MM.1S (cell line): ENCODE data around the gene SPTLC1.
"Not testable (repeated sequence)": the region's sequence is repeated elsewhere in the genome, so short reads cannot be mapped to it uniquely, and the experiment has no call there.

Experiments used
- DNase-seq: peaks from one replicate; pipeline ENCODE4 v3.0.0-alpha.2; 2015
- H2AFZ ChIP-seq: fragments of 300-600 bp; sonication (generic); 2 replicates; pipeline ENCODE4 v1.6.0; 2016; ENCODE audit warnings: antibody characterized with exemption, low read length
- H3F3A ChIP-seq: fragments of 300-600 bp; sonication (generic); 2 replicates; pipeline ENCODE4 v1.6.1; 2016; ENCODE audit warnings: mild to moderate bottlenecking, antibody characterized with exemption, low read length, moderate library complexity, mixed read lengths; ENCODE audit not compliant: insufficient read depth
- H3K27ac ChIP-seq: fragments of 300-600 bp; sonication (generic); 2 replicates; pipeline ENCODE4 v1.5.1; 2016; ENCODE audit warnings: mild to moderate bottlenecking, low read length
- H3K27me3 ChIP-seq: fragments of 300-600 bp; sonication (generic); replicated peaks from 2 replicates; pipeline ENCODE4 v1.6.0; 2016; ENCODE audit warnings: low read length; ENCODE audit not compliant: insufficient read depth
- H3K36me3 ChIP-seq: fragments of 300-600 bp; sonication (generic); replicated peaks from 2 replicates; pipeline ENCODE4 v1.6.1; 2016; ENCODE audit warnings: mild to moderate bottlenecking, low read length, mixed read lengths; ENCODE audit not compliant: insufficient read depth
- H3K4me1 ChIP-seq: fragments of 300-600 bp; sonication (generic); 2 replicates; pipeline ENCODE4 v1.6.1; 2016; ENCODE audit warnings: low read length, mixed read lengths
- H3K4me2 ChIP-seq: fragments of 300-600 bp; sonication (generic); 2 replicates; pipeline ENCODE4 v1.6.0; 2016; ENCODE audit warnings: low read depth, low read length
- H3K4me3 ChIP-seq: fragments of 300-600 bp; sonication (generic); 2 replicates; pipeline ENCODE4 v1.5.1; 2016; ENCODE audit warnings: low read length, mixed read lengths
- H3K79me2 ChIP-seq: fragments of 300-600 bp; sonication (generic); 2 replicates; pipeline ENCODE4 v1.6.1; 2016; ENCODE audit warnings: mixed run types, low read length, mixed read lengths
- H3K9ac ChIP-seq: fragments of 300-600 bp; sonication (generic); 2 replicates; pipeline ENCODE4 v1.6.1; 2016; ENCODE audit warnings: low read length, mixed read lengths
- H3K9me2 ChIP-seq: fragments of 300-600 bp; sonication (generic); replicated peaks from 2 replicates; pipeline ENCODE4 v1.6.1; 2016; ENCODE audit warnings: mild to moderate bottlenecking, low read length, mixed read lengths; ENCODE audit not compliant: insufficient read depth
- H3K9me3 ChIP-seq: fragments of 300-600 bp; sonication (generic); replicated peaks from 2 replicates; pipeline ENCODE4 v1.6.1; 2016; ENCODE audit warnings: mild to moderate bottlenecking, low read length, mixed read lengths; ENCODE audit not compliant: insufficient read depth
- H4K20me1 ChIP-seq: fragments of 300-600 bp; sonication (generic); 2 replicates; pipeline ENCODE4 v1.6.1; 2016; ENCODE audit warnings: mild to moderate bottlenecking, low read length, moderate library complexity, mixed read lengths; ENCODE audit not compliant: insufficient read depth
- CTCF ChIP-seq: fragments of 300-600 bp; sonication (generic); IDR thresholded peaks from 2 replicates; pipeline ENCODE4 v1.5.1; 2016; ENCODE audit warnings: antibody characterized with exemption, low read length, mixed read lengths
- EZH2 ChIP-seq: fragments of 300-600 bp; sonication (generic); optimal IDR thresholded peaks from 2 replicates; pipeline ENCODE3; 2017; ENCODE audit warnings: low read depth, mild to moderate bottlenecking, antibody characterized with exemption, low read length, mixed read lengths
- EZH2phosphoT487 ChIP-seq: fragments of 300-600 bp; sonication (generic); IDR thresholded peaks from 2 replicates; pipeline ENCODE4 v1.6.1; 2018; ENCODE audit warnings: antibody characterized with exemption, low read length

Gene SPTLC1

DNA sequence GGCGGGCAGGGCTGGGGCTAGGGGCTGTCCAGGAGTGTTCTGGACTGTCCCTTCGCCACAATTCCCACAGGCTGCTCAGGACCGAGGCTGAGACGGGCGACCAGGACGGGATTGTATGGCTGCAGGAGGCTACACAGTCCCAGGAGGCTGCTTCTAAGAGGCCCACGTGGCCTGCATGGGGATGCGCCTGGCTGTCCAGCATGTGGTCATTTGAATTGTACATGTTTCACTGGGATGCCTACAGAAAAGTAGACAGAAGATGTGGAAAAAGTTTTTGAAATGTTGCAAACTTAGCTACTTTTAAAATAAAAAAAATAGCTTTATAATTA lies 32.6 kb upstream of the SPTLC1 start:
- H2AFZ ChIP-seq, result no peak overlapping the region
- H3K4me1 ChIP-seq, result no peaks in the 10 kb centered on the region
- H3K9ac ChIP-seq, result no peak overlapping the region
- no peaks in the 10 kb centered on the region for H4K20me1 ChIP-seq
- H3K4me2 ChIP-seq, result no peak overlapping the region
- TF ChIP-seq EZH2phosphoT487 (no peak), EZH2 (no peak)
- no peak overlapping the region for H3K27ac ChIP-seq
- H3K9me3 ChIP-seq, result no peaks in the 10 kb centered on the region
- H3K36me3 ChIP-seq, result no peaks in the 10 kb centered on the region
- H3K9me2 ChIP-seq, result no peaks in the 10 kb centered on the region
- no peak for DNase-seq
- no peaks in the 10 kb centered on the region; the same call in 1 of the 2 replicates for H3K27me3 ChIP-seq
- H3K79me2 ChIP-seq, result no peaks in the 10 kb centered on the region
- H3K4me3 ChIP-seq, result no peak overlapping the region
- no peaks in the 10 kb centered on the region for H3F3A ChIP-seq

- H3K9ac ChIP-seq, result no peak overlapping the region
- no peaks in the 10 kb centered on the region for H4K20me1 ChIP-seq
- no peaks in the 10 kb centered on the region for H3K9me3 ChIP-seq
- no peak overlapping the region for H3K27ac ChIP-seq
- no peaks in the 10 kb centered on the region; the same call in 1 of the 2 replicates for H3K27me3 ChIP-seq
- no peaks in the 10 kb centered on the region for H3F3A ChIP-seq
- no peaks in the 10 kb centered on the region for H3K36me3 ChIP-seq
- no peak overlapping the region for H3K4me2 ChIP-seq
- no peak for DNase-seq
- no peaks in the 10 kb centered on the region for H3K9me2 ChIP-seq
- TF ChIP-seq EZH2, result no peak
- TF ChIP-seq CTCF, result no peak
- no peak for TF ChIP-seq EZH2phosphoT487
- H3K4me3 ChIP-seq, result no peak overlapping the region
- no peaks in the 10 kb centered on the region for H3K79me2 ChIP-seq
- no peaks in the 10 kb centered on the region for H3K4me1 ChIP-seq
- H2AFZ ChIP-seq, result no peak overlapping the region
These were observed 32.0 kb upstream of the SPTLC1 start for GRCh38 chr9:92147030-92147851.

- Histone ChIP-seq H3K27ac (no peak overlapping the region), H3K9ac (no peak overlapping the region), H2AFZ (no peak overlapping the region)
These were observed 31.4 kb upstream of the SPTLC1 start for GRCh38 chr9:92146610-92147009.

GRCh38 chr9:92145784-92146183 lies 30.6 kb upstream of the SPTLC1 start:
- not testable (repeated sequence) for H3K9me2 ChIP-seq, H4K20me1 ChIP-seq, H3F3A ChIP-seq, DNase-seq, H2AFZ ChIP-seq, H3K36me3 ChIP-seq, H3K4me3 ChIP-seq, H3K4me2 ChIP-seq, H3K9ac ChIP-seq, H3K79me2 ChIP-seq, H3K9me3 ChIP-seq, H3K27ac ChIP-seq, H3K27me3 ChIP-seq, H3K4me1 ChIP-seq

More at GRCh38 chr9:92146610-92147009, 31.4 kb upstream of the SPTLC1 start:
- no peaks in the 10 kb centered on the region for H3F3A ChIP-seq
- H3K27me3 ChIP-seq, result peaks cover 3% of the 10 kb centered on the region; the same call in 1 of the 2 replicates
- no peaks in the 10 kb centered on the region for H3K4me1 ChIP-seq
- H3K4me2 ChIP-seq, result no peak overlapping the region
- H3K36me3 ChIP-seq, result no peaks in the 10 kb centered on the region
- H3K79me2 ChIP-seq, result no peaks in the 10 kb centered on the region
- H3K9me2 ChIP-seq, result no peaks in the 10 kb centered on the region
- no peak overlapping the region for H3K4me3 ChIP-seq
- no peak for TF ChIP-seq EZH2phosphoT487
- TF ChIP-seq CTCF, result no peak
- no peak for TF ChIP-seq EZH2
- H3K9me3 ChIP-seq, result no peaks in the 10 kb centered on the region
- DNase-seq, result no peak
- no peaks in the 10 kb centered on the region for H4K20me1 ChIP-seq
